ENCODE results near the gene GPR35. TPM values are rescaled to one million over a fixed set of nuclear protein-coding genes. Genes with fewer than 3 reads are reported as not detected.
A peak's percentile ranks its signal among the peaks of the same experiment; 100 is the strongest.

Gene GPR35
- total RNA-seq, 1 experiment from 2014 or later: 21.3 TPM

GRCh38 chr2:240629619-240629967, 4.3 kb downstream of the GPR35 start:
- BruUV-seq (replicated peaks): no TSS peak

GRCh38 chr2:240629968-240630770, 4.9 kb downstream of the GPR35 start:
- no peaks in the 10 kb centered on the region for H3K27me3 ChIP-seq (replicated peaks; ENCODE audit: control insufficient read depth, insufficient read depth, low read length)
- no peak for TF ChIP-seq CTCF (IDR thresholded peaks at IDR 0.05; ENCODE audit: insufficient read depth in 1 of 2, low read depth in 1 of 2, low read length in 1 of 2, severe bottlenecking in 1 of 2, unreplicated experiment in 1 of 2)
- intact Hi-C loops (cut with micrococcal nuclease; ENCODE audit: unreplicated experiment): no loop called here
- no peak overlapping the region for H3K4me3 ChIP-seq (ENCODE audit: low read depth, low read length)
- Mint-ChIP-seq H3K4me3 (ENCODE audit: unreplicated experiment) (no peak overlapping the region), H3K36me3 (ENCODE audit: insufficient read depth, unreplicated experiment) (peaks cover 6% of the 10 kb centered on the region), H3K27ac (ENCODE audit: unreplicated experiment) (no peak overlapping the region), H3K4me1 (ENCODE audit: low read depth, unreplicated experiment) (no peaks in the 10 kb centered on the region), H3K9me3 (ENCODE audit: unreplicated experiment) (peaks cover 16% of the 10 kb centered on the region), H3K27me3 (ENCODE audit: insufficient read depth, unreplicated experiment) (no peaks in the 10 kb centered on the region)
- BruUV-seq (replicated peaks): no TSS peak
- H3K36me3 ChIP-seq (ENCODE audit: control insufficient read depth, insufficient read depth, low read length): no peaks in the 10 kb centered on the region; the same call in none of the 2 replicates
- H3K9me3 ChIP-seq: 0 out of 2 replicates have a peak, but pooled peaks cover 3% of the 10 kb centered on the region
- H3K4me1 ChIP-seq: no peaks in the 10 kb centered on the region
- peak in 1 of 2 experiments; percentile 26 for DNase-seq
- ChIA-PET CTCF (no interaction called here), POLR2A (no interaction called here)

More at GRCh38 chr2:240629619-240629967, 4.3 kb downstream of the GPR35 start:
- peaks cover 16% of the 10 kb centered on the region for H3K9me3 Mint-ChIP-seq (ENCODE audit: unreplicated experiment)
- ChIA-PET POLR2A (no interaction called here), CTCF (no interaction called here)
- H3K27me3 Mint-ChIP-seq (ENCODE audit: insufficient read depth, unreplicated experiment): no peaks in the 10 kb centered on the region
- Histone ChIP-seq H3K9me3 (0 out of 2 replicates have a peak, but pooled peaks cover 3% of the 10 kb centered on the region), H3K27me3 (replicated peaks; ENCODE audit: control insufficient read depth, insufficient read depth, low read length) (no peaks in the 10 kb centered on the region), H3K4me3 (ENCODE audit: low read depth, low read length) (no peak overlapping the region), H3K4me1 (no peaks in the 10 kb centered on the region), H3K36me3 (ENCODE audit: control insufficient read depth, insufficient read depth, low read length) (no peaks in the 10 kb centered on the region; the same call in none of the 2 replicates)
- intact Hi-C loops (cut with micrococcal nuclease; ENCODE audit: unreplicated experiment): no loop called here
- H3K36me3 Mint-ChIP-seq (ENCODE audit: insufficient read depth, unreplicated experiment): peaks cover 6% of the 10 kb centered on the region
- no peak overlapping the region for H3K27ac Mint-ChIP-seq (ENCODE audit: unreplicated experiment)
- no peaks in the 10 kb centered on the region for H3K4me1 Mint-ChIP-seq (ENCODE audit: low read depth, unreplicated experiment)
- TF ChIP-seq CTCF (IDR thresholded peaks at IDR 0.05; ENCODE audit: insufficient read depth in 1 of 2, low read depth in 1 of 2, low read length in 1 of 2, severe bottlenecking in 1 of 2, unreplicated experiment in 1 of 2): no peak
- H3K4me3 Mint-ChIP-seq (ENCODE audit: unreplicated experiment): no peak overlapping the region
- DNase-seq: no peak

GRCh38 chr2:240630771-240631547, 5.7 kb downstream of the GPR35 start:
- POLR2A ChIA-PET: no interaction called here

More at GRCh38 chr2:240630771-240631547, 5.7 kb downstream of the GPR35 start:
- H3K27ac Mint-ChIP-seq (ENCODE audit: unreplicated experiment): no peak overlapping the region
- TF ChIP-seq CTCF (IDR thresholded peaks at IDR 0.05; ENCODE audit: insufficient read depth in 1 of 2, low read depth in 1 of 2, low read length in 1 of 2, severe bottlenecking in 1 of 2, unreplicated experiment in 1 of 2): no peak
- no peak overlapping the region for H3K4me3 Mint-ChIP-seq (ENCODE audit: unreplicated experiment)
- H3K36me3 ChIP-seq (ENCODE audit: control insufficient read depth, insufficient read depth, low read length): no peaks in the 10 kb centered on the region; the same call in none of the 2 replicates
- peaks cover 6% of the 10 kb centered on the region for H3K36me3 Mint-ChIP-seq (ENCODE audit: insufficient read depth, unreplicated experiment)
- H3K9me3 ChIP-seq: 0 out of 2 replicates have a peak, but pooled peaks cover 3% of the 10 kb centered on the region
- no peaks in the 10 kb centered on the region for H3K4me1 ChIP-seq
- BruUV-seq (replicated peaks): no TSS peak
- H3K27me3 Mint-ChIP-seq (ENCODE audit: insufficient read depth, unreplicated experiment): no peaks in the 10 kb centered on the region
- H3K9me3 Mint-ChIP-seq (ENCODE audit: unreplicated experiment): peaks cover 16% of the 10 kb centered on the region
- no peak for DNase-seq
- no peaks in the 10 kb centered on the region for H3K4me1 Mint-ChIP-seq (ENCODE audit: low read depth, unreplicated experiment)
- CTCF ChIA-PET: no interaction called here
- no peaks in the 10 kb centered on the region for H3K27me3 ChIP-seq (replicated peaks; ENCODE audit: control insufficient read depth, insufficient read depth, low read length)
- intact Hi-C loops (cut with micrococcal nuclease; ENCODE audit: unreplicated experiment): no loop called here
- no peak overlapping the region for H3K4me3 ChIP-seq (ENCODE audit: low read depth, low read length)

Data from Caco-2 (cell line).